H9 (cell line): Measurements from ENCODE around the gene LBX1. TPM values are rescaled to one million over a fixed set of nuclear protein-coding genes. Genes with fewer than 3 reads are reported as not detected.

Source experiments
- DNase-seq: peaks from one replicate; pipeline ENCODE4 v3.0.0-alpha.2; 2017
- H2AFZ ChIP-seq: one replicate; pipeline ENCODE4 v1.6.1; 2013; ENCODE audit warnings: mild to moderate bottlenecking, low read length, control low read depth, moderate library complexity
- H2AK5ac ChIP-seq: 2 replicates; pipeline ENCODE4 v1.6.1; 2013; ENCODE audit warnings: low read length, control low read depth, mixed read lengths; ENCODE audit not compliant: insufficient read length
- H2BK120ac ChIP-seq: one replicate; pipeline ENCODE4 v1.6.1; 2013; ENCODE audit warnings: low read depth, mild to moderate bottlenecking, low read length, control low read depth, inconsistent platforms; ENCODE audit not compliant: poor library complexity, severe bottlenecking
- H2BK12ac ChIP-seq: 2 replicates; pipeline ENCODE4 v1.6.1; 2013; ENCODE audit warnings: low read length, control low read depth, mixed read lengths, low read depth; ENCODE audit not compliant: insufficient read length
- H2BK15ac ChIP-seq: 2 replicates; pipeline ENCODE4 v1.6.1; 2013; ENCODE audit warnings: low read depth, low read length, control low read depth
- H2BK20ac ChIP-seq: one replicate; pipeline ENCODE4 v1.6.1; 2013; ENCODE audit warnings: low read depth, mild to moderate bottlenecking, low read length, control low read depth, inconsistent platforms; ENCODE audit not compliant: poor library complexity, severe bottlenecking
- H2BK5ac ChIP-seq: 2 replicates; pipeline ENCODE4 v1.6.1; 2013; ENCODE audit warnings: low read length, control low read depth, mixed read lengths; ENCODE audit not compliant: insufficient read length
- H3K14ac ChIP-seq: 2 replicates; pipeline ENCODE4 v1.6.1; 2013; ENCODE audit warnings: low read length, control low read depth; ENCODE audit not compliant: insufficient read depth
- H3K18ac ChIP-seq: 2 replicates; pipeline ENCODE4 v1.6.1; 2013; ENCODE audit warnings: low read depth, mild to moderate bottlenecking, mixed read lengths, low read length, control low read depth; ENCODE audit not compliant: insufficient read length
- H3K23ac ChIP-seq: 2 replicates; pipeline ENCODE4 v1.6.1; 2013; ENCODE audit warnings: low read length, control low read depth, mixed read lengths, low read depth; ENCODE audit not compliant: insufficient read length
- H3K23me2 ChIP-seq: 2 replicates; pipeline ENCODE4 v1.6.1; 2013; ENCODE audit warnings: low read depth, mild to moderate bottlenecking, mixed read lengths, low read length, control low read depth; ENCODE audit not compliant: insufficient read length, poor library complexity, severe bottlenecking
- H3K27ac ChIP-seq: 2 replicates; pipeline ENCODE4 v1.5.1; 2013; ENCODE audit warnings: low read length, control low read depth, mixed read lengths, low read depth; ENCODE audit not compliant: insufficient read length
- H3K27me3 ChIP-seq: 2 replicates; pipeline ENCODE4 v1.6.1; 2013; ENCODE audit warnings: low read length, control low read depth, inconsistent platforms; ENCODE audit not compliant: insufficient read depth
- H3K4ac ChIP-seq: 2 replicates; pipeline ENCODE4 v1.6.1; 2013; ENCODE audit warnings: low read depth, mild to moderate bottlenecking, control low read depth, inconsistent platforms, low read length, moderate library complexity
- H3K4me1 ChIP-seq: 2 replicates; pipeline ENCODE4 v1.6.1; 2013; ENCODE audit warnings: low read length, control low read depth, inconsistent platforms; ENCODE audit not compliant: insufficient read depth
- H3K4me2 ChIP-seq: 2 replicates; pipeline ENCODE4 v1.6.1; 2013; ENCODE audit warnings: low read length, control low read depth, mixed read lengths; ENCODE audit not compliant: insufficient read length, insufficient read depth
- H3K56ac ChIP-seq: 2 replicates; pipeline ENCODE4 v1.6.1; 2013; ENCODE audit warnings: low read depth, mild to moderate bottlenecking, mixed read lengths, low read length, control low read depth; ENCODE audit not compliant: insufficient read length
- H3K79me1 ChIP-seq: 2 replicates; pipeline ENCODE4 v1.6.1; 2013; ENCODE audit warnings: low read depth, mild to moderate bottlenecking, moderate library complexity, low read length, control low read depth, inconsistent platforms; ENCODE audit not compliant: insufficient read depth, poor library complexity, severe bottlenecking
- H3K79me2 ChIP-seq: 2 replicates; pipeline ENCODE4 v1.6.1; 2013; ENCODE audit warnings: low read length, control low read depth, inconsistent platforms; ENCODE audit not compliant: insufficient read depth
- H3K9ac ChIP-seq: 2 replicates; pipeline ENCODE4 v1.6.1; 2013; ENCODE audit warnings: low read length, control low read depth, mixed read lengths; ENCODE audit not compliant: insufficient read length; ENCODE audit errors: extremely low read depth
- H3K9me3 ChIP-seq: one replicate; pipeline ENCODE4 v1.6.1; 2013; ENCODE audit warnings: low read depth, low read length, inconsistent platforms; ENCODE audit not compliant: control insufficient read depth
- H3T11ph ChIP-seq: one replicate; pipeline ENCODE4 v1.6.1; 2013; ENCODE audit warnings: mild to moderate bottlenecking, low read length, control low read depth, inconsistent platforms
- H4K20me1 ChIP-seq: one replicate; pipeline ENCODE4 v1.6.1; 2013; ENCODE audit not compliant: control insufficient read depth, insufficient read length, insufficient read depth
- H4K5ac ChIP-seq: 2 replicates; pipeline ENCODE4 v1.6.1; 2013; ENCODE audit warnings: low read depth, mild to moderate bottlenecking, mixed read lengths, low read length, control low read depth; ENCODE audit not compliant: insufficient read length
- H4K8ac ChIP-seq: replicated peaks from 2 replicates; pipeline ENCODE4 v1.6.1; 2013; ENCODE audit warnings: low read length, control low read depth, mixed read lengths, low read depth; ENCODE audit not compliant: insufficient read length
- H4K91ac ChIP-seq: 2 replicates; pipeline ENCODE4 v1.6.1; 2013; ENCODE audit warnings: low read depth, mild to moderate bottlenecking, moderate library complexity, mixed read lengths, low read length, control low read depth; ENCODE audit not compliant: insufficient read length
- H3K27ac Mint-ChIP-seq, 3 experiments: 2 replicates in 2 of 3; 3 replicates in 1 of 3; pipeline ENCODE4 v1.8.0; 2020 to 2021; ENCODE audit warnings: mixed read lengths in 3 of 3, mild to moderate bottlenecking in 1 of 3, moderate library complexity in 1 of 3
- H3K27me3 Mint-ChIP-seq: 2 replicates; pipeline ENCODE4 v1.8.0; 2021; ENCODE audit warnings: low read depth, mild to moderate bottlenecking, moderate library complexity, mixed read lengths
- H3K36me3 Mint-ChIP-seq, 3 experiments: 2 replicates in 2 of 3; 3 replicates in 1 of 3; pipeline ENCODE4 v1.8.0; 2020 to 2021; ENCODE audit warnings: low read depth in 3 of 3, mixed read lengths in 3 of 3; ENCODE audit not compliant: insufficient read depth in 1 of 3
- H3K4me1 Mint-ChIP-seq, 2 experiments: 2 replicates each; pipeline ENCODE4 v1.8.0; 2020; ENCODE audit warnings: mixed read lengths in 2 of 2
- H3K4me3 Mint-ChIP-seq, 2 experiments: 2 replicates in 1 of 2; 3 replicates in 1 of 2; pipeline ENCODE4 v1.8.0; 2020 to 2021; ENCODE audit warnings: mild to moderate bottlenecking in 2 of 2, mixed read lengths in 2 of 2, moderate library complexity in 1 of 2
- H3K9me3 Mint-ChIP-seq, 2 experiments: 2 replicates in 1 of 2; 3 replicates in 1 of 2; pipeline ENCODE4 v1.8.0; 2020; ENCODE audit warnings: mild to moderate bottlenecking in 2 of 2, mixed read lengths in 2 of 2, moderate library complexity in 1 of 2
- CTCF ChIP-seq: fragments of 200-600 bp; sonication (generic); conservative IDR thresholded peaks from 3 replicates; pipeline ENCODE4 v1.8.0; 2021; ENCODE audit warnings: antibody characterized with exemption, mild to moderate bottlenecking
- WGBS: extraction: QIAGEN DNeasy Blood & Tissue Kit; methylation state at CpG from one replicate; pipeline ENCODE4 v1.1.7; 2013; ENCODE audit warnings: missing lambda C conversion rate, low lambda C conversion rate, mixed read lengths; ENCODE audit not compliant: insufficient read length; ENCODE audit errors: extremely low coverage; 5-methylcytosine and 5-hydroxymethylcytosine counted together
- total RNA-seq: library from RNA; stranded (reverse); gene quantifications from 2 replicates; pipeline ENCODE4 v1.2.1, GENCODE V29; 2021

LBX1 gene
- total RNA-seq, 1 experiment from 2014 or later = not detected

- H3K23ac ChIP-seq = no peak overlapping the region
- no peak overlapping the region; the same call in 1 of the 2 replicates for H3K14ac ChIP-seq
- no peak overlapping the region for H3K9ac ChIP-seq
- H3K18ac ChIP-seq = no peak overlapping the region
- no peak overlapping the region for H4K5ac ChIP-seq
- H3K9me3 ChIP-seq = no peaks in the 10 kb centered on the region
- peaks cover 7% of the 10 kb centered on the region for H3K23me2 ChIP-seq
- Mint-ChIP-seq H3K4me3 (0 out of 5 replicates have a peak overlapping the region, but pooled peaks of 1 of the 2 experiments have one; percentile 35), H3K4me1 (peaks cover 14 to 29% of the 10 kb centered on the region in 2 experiments), H3K36me3 (no peaks in the 10 kb centered on the region), H3K27ac (no peak overlapping the region), H3K9me3 (peaks cover 1 to 2% of the 10 kb centered on the region in 2 experiments; a peak in 2 of 5 replicates), H3K27me3 (peaks cover 100% of the 10 kb centered on the region)
- H3K4ac ChIP-seq = no peak overlapping the region
- no peak overlapping the region for H2BK120ac ChIP-seq
- no peak overlapping the region for H2BK15ac ChIP-seq
- no peak overlapping the region for H3K27ac ChIP-seq
- no peak overlapping the region for H2BK5ac ChIP-seq
- no peak overlapping the region for H3K56ac ChIP-seq
- H4K20me1 ChIP-seq = peaks cover 3% of the 10 kb centered on the region
- H2BK20ac ChIP-seq = no peak overlapping the region
- H3K4me2 ChIP-seq = peak overlapping the region; percentile 7
- H3K79me2 ChIP-seq = no peaks in the 10 kb centered on the region
- no peak for TF ChIP-seq CTCF
- no peak overlapping the region for H2AFZ ChIP-seq
- H2BK12ac ChIP-seq = no peak overlapping the region
- peaks cover 75% of the 10 kb centered on the region for H3K27me3 ChIP-seq
- no peak overlapping the region for H2AK5ac ChIP-seq
- no peak for DNase-seq
- WGBS = no CpG with 5 or more reads among the region's 52 CpGs
- no peak overlapping the region for H4K8ac ChIP-seq
- no peaks in the 10 kb centered on the region for H3K79me1 ChIP-seq
- H4K91ac ChIP-seq = no peak overlapping the region
- H3T11ph ChIP-seq = no peak overlapping the region
- H3K4me1 ChIP-seq = no peaks in the 10 kb centered on the region
Observed at GRCh38 chr10:101216207-101217043, 12.8 kb downstream of the LBX1 start.
